Hepatocyte (in vitro differentiated cells): ENCODE results near the gene LRP1B.

Experiments used
- EZH2 ChIP-seq: fragments of 200-600 bp; sonication (generic); IDR thresholded peaks from 2 replicates; pipeline ENCODE4 v1.6.1; 2016; ENCODE audit warnings: antibody characterized with exemption, mild to moderate bottlenecking, borderline replicate concordance
- TF ChIP-seq, protein P1 (sequence below): fragments of 200-600 bp; sonication (generic); IDR thresholded peaks from 2 replicates; pipeline ENCODE4 v1.5.1; 2016; ENCODE audit warnings: antibody characterized with exemption, mild to moderate bottlenecking; ENCODE audit not compliant: poor library complexity

DNA sequence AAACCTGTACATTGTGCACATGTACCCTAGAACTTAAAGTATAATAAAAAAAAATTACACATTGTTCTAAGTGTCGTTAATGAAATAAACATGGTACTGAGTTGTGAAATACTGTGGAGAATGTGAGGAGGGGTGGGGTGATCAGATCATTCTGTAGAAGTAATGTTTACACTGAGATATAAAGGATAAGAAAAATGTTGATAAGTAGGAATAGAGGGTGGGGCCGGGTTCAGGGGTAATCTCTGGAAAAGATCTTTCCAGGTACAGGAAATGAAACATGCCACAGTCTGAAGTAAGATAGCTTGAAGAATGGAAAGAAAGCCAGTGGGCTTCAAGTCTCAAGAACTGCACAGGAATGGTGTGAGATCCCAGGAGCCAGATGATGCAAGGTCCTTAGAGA lies 1482.4 kb downstream of the LRP1B start:
- TF ChIP-seq EZH2, result no peak
- TF ChIP-seq, protein P1, sequence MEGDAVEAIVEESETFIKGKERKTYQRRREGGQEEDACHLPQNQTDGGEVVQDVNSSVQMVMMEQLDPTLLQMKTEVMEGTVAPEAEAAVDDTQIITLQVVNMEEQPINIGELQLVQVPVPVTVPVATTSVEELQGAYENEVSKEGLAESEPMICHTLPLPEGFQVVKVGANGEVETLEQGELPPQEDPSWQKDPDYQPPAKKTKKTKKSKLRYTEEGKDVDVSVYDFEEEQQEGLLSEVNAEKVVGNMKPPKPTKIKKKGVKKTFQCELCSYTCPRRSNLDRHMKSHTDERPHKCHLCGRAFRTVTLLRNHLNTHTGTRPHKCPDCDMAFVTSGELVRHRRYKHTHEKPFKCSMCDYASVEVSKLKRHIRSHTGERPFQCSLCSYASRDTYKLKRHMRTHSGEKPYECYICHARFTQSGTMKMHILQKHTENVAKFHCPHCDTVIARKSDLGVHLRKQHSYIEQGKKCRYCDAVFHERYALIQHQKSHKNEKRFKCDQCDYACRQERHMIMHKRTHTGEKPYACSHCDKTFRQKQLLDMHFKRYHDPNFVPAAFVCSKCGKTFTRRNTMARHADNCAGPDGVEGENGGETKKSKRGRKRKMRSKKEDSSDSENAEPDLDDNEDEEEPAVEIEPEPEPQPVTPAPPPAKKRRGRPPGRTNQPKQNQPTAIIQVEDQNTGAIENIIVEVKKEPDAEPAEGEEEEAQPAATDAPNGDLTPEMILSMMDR, result no peak
